GM08714 (cell line): ENCODE results near the gene SPRED3.
"Not testable (repeated sequence)": the region's sequence is repeated elsewhere in the genome, so short reads cannot be mapped to it uniquely, and the experiment has no call there.

ENCODE experiments used
- H3K4me3 ChIP-seq: fragments of 200-500 bp; sonication (Bioruptor generic); 2 replicates; pipeline ENCODE4 v1.5.1; 2014; ENCODE audit warnings: mild to moderate bottlenecking, low read length, inconsistent platforms
- ZNF274 ChIP-seq: IDR thresholded peaks from 2 replicates; pipeline ENCODE4 v1.6.1; 2012; ENCODE audit warnings: mild to moderate bottlenecking, low read depth, low read length

The SPRED3 gene

DNA sequence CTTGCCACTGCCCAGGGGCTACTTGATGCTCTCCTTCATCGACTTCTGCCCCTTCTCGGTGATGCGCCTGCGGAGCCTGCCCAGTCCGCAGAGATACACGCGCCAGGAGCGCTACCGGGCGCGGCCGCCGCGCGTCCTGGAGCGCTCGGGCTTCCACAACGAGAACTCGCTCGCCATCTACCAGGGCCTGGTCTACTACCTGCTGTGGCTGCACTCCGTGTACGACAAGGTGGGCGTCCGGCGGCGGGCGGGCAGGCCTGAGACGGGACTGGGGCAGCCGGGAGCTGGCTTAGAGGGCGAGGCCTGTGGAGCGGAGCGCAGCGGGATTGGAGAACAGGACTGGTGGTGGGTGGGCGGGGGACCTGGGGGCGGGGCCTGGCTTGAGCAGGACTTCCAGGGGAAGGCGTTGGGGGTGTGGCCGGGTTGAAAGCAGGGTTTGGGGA lies 26.8 kb upstream of the SPRED3 start:
- no peak for TF ChIP-seq ZNF274
- H3K4me3 ChIP-seq = peak overlapping the region; percentile 63

DNA sequence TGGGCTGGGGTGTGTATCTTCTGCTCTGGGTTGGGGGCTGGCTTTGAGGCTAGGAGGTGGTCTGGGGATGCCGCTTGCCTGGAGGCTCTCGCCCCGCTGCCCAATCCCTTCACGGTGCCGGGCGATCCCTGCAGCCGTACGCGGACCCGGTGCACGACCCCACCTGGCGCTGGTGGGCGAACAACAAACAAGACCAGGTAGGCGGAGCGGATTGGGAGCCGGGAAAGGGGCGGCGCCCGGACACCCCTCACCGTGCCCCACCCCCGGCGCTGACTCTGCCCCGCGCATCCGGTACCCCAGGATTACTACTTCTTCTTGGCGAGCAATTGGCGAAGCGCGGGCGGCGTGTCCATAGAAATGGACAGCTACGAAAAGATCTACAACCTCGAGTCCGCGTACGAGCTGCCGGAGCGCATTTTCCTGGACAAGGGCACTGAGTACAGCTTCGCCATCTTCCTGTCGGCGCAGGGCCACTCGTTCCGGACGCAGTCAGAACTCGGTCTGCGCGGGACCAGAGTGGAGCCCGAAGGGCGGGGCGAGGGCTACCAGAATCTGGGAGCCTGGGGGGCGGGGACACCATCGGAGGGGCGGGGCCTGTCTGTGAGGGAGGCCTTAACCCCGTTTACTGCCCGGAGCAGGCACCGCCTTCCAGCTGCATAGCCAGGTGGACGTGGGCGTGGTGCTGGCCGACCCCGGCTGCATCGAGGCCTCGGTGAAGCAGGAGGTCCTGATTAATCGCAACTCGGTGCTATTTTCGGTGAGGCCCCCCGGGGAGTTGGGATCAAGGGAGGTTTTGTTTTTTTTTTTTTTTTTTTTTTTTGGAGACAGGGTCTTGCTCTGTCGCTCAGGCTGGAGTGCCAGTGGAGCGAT lies 26.2 kb upstream of the SPRED3 start:
- TF ChIP-seq ZNF274 = no peak

DNA sequence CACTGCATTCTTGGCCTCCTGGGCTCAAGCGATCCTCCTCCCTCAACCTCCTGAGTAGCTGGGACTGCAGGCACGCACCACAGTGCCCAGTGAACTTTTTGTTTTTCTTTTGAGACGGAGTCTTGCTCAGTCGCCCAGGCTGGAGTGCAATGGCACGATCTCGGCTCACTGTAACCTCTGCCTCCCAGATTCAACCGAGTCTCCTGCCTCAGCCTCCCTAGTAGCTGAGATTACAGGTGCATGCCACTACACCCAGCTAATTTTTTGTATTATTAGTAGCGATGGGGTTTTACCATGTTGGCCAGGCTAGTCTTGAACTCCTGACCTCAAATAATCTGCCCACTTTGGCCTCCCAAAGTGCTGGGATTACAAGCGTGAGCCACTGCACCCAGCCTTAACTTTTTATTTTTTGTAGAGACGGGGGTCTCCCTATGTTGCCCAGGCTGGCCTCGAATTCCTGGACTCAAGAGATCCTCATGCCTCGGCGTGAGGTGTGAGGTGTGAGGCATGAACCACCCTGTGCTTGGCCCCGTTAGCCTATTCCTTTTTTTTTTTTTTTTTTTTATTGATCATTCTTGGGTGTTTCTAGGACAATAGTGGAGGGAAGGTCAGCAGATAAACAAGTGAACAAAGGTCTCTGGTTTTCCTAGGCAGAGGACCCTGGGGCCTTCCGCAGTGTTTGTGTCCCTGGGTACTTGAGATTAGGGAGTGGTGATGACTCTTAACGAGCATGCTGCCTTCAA lies 25.4 kb upstream of the SPRED3 start:
- not testable (repeated sequence) for H3K4me3 ChIP-seq

More for the DNA sequence above, 26.2 kb upstream of the SPRED3 start:
- peak overlapping the region; percentile 63 for H3K4me3 ChIP-seq

DNA sequence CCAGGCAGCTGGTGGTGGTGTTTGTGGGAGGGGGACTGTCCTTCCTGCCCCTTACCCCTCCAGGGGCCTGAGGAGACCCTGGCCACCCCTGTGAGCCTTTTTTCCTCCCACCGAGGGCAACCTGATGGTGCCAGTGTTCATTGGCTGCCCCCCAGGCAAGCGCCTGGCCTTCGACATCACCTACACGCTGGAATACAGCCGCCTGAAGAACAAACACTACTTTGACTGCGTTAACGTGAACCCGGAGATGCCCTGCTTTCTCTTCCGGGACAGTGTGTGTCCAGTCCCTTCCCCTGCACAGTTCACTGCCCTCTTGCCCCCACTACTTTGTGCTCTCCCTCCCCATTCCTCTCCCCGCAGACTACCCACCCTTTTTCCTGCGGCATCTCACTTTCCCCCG lies 21.5 kb upstream of the SPRED3 start:
- no peak overlapping the region for H3K4me3 ChIP-seq
- TF ChIP-seq ZNF274 = no peak

DNA sequence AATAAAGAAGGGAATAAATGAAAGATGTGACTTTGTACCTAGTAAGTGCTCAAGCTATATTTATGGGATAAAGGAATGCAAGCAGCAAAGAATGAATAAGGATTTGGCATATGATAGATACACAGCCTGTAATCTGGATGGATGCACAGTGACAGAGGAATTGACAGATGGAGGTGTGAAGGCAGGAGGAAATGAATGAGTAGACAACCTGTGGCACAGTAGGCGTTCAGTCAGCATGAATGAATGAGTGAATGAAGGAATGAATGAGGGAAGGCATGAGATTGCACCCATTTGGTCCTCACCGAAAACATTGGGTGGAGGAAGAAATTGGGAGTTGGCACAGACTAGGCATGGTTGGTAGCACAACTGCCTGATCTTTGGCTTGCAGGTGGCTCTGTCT lies 18.9 kb upstream of the SPRED3 start:
- no peak for TF ChIP-seq ZNF274
- no peak overlapping the region for H3K4me3 ChIP-seq

DNA sequence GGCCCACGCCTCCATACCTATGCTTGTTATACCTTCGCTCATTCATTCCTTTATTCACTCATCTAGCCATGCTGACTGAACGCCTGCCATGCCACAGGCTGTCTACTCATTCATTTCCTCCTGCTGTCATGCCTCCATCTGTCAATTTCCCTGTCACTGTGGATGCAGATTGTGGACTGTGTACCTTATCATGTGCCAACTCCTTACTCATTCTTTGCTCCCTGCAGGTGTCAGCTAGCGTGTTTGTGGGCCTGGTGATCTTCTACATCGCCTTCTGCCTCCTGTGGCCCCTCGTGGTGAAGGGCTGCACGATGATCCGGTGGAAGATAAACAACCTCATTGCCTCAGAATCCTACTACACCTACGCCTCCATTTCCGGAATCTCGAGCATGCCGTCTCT lies 18.2 kb upstream of the SPRED3 start:
- no peak overlapping the region for H3K4me3 ChIP-seq
- no peak for TF ChIP-seq ZNF274

DNA sequence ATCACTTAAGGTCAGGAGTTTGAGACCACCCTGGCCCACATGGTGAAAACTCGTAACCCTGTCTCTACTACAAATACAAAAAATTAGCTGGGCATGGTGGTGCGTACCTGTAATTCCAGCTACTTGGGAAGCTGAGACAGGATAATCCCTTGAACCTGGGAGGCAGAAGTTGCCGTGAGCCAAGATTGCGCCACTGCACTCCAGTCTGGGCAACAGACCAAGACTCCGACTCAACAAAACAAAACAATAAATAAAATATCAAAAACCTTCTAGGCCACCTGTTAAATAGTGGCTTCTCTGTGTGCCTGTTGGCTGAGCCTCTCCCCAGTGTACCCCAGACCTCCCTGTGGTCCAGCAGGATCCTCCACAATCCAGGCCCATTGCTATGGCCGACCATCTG lies 17.4 kb upstream of the SPRED3 start:
- H3K4me3 ChIP-seq = no peak overlapping the region
- no peak for TF ChIP-seq ZNF274

DNA sequence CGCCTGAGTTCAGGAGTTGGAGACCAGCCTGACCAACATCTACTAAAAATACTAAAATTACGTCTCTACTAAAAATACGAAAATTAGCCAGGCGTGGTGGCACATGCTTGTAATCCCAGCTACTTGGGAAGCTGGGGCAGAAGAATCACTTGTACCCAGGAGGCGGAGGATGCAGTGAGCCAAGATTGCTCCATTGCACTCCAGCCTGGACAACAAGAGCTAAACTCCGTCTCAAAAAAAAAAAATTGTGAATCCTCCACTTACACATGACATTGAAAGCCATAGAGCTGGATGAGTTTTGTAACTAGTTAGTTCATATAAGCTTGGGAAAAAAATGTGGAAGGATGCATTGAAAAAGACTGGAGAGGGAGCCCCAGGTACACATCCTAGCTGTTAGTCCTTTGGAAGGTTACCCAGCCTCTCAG lies 14.6 kb upstream of the SPRED3 start:
- H3K4me3 ChIP-seq = peak overlapping the region; percentile 41
- TF ChIP-seq ZNF274 = no peak

DNA sequence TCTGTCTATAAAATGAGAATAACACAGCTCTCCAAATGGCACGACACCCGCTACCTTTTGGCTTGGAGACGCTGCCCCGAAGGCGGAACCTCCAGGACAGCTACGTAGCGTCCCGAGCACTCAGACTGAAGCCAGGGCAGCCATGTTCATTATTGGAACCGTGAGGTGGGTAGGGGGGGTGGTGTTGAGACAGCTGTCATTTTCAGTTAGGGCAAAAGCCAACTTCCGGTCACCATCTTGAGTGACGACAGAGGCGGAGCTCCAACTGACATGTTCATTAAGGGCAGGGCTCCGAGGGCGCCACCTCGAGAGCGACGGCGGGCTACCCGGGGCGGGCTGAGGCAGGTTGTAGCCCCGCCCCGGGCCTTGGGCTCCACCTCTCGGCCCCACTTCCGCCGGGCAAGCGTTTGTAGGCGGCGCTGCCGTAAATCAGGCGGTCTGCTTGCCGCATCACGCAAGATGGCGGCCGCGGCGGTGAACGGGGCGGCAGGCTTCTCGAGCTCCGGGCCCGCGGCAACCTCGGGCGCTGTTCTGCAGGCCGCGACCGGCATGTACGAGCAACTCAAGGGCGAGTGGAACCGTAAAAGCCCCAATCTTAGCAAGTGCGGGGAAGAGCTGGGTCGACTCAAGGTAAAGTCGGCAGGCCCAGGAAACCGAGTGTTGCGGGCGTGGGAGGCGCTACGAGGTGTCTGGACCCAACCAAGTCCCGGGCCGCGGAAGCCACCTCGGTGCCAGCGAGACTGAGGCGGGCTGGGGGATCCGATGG lies 14.0 kb upstream of the SPRED3 start, which contains the start of gene PSMD8:
TSS of gene PSMD8 (plus strand) at position 240 of the 766 bp plus-strand sequence. CDS start at position 271, 31 bp downstream.
- no peak for TF ChIP-seq ZNF274

DNA sequence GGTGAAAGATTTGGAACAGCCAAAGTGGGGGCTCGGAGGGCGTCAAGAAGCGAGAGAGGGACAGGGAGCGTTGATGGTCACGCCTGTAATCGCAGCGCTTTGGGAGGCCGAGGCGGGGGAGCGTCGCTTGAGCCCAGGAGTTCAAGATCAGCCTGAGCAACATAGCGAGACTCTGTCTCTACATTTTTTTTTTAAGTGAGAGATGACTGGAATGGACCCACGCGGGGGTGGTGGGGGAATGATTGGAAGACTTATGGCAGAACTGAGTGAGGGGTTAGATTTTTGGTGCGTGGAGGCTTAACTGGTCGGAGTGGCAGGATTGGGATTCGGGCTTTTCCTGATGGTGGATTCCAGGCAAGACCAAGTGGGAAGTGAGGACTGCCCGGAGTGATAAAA lies 13.4 kb upstream of the SPRED3 start:
- no peak for TF ChIP-seq ZNF274

More for the DNA sequence above, 14.0 kb upstream of the SPRED3 start, which contains the start of gene PSMD8:
- peak within 1 kb of the TSS; percentile 96 for H3K4me3 ChIP-seq

DNA sequence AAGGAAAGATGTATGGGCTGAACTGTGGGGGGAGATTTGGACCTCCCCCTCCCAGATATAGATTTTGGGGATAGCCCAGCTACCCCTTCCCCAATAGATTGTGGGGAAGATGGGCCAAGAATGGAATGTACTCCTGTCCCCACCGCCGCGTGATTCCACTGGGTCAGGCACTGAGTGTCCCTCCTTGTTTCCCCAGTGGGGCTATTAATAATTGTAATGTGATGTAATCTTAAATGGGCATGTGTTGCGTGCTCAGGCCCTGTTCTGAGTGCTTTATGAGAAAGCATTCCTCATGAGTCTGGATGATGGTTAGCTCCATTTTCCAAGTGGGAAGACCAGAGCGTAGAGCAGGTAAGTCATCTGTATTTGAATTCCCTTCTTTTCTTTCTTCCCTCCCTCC lies 12.7 kb upstream of the SPRED3 start:
- H3K4me3 ChIP-seq = peak overlapping the region; percentile 96
- TF ChIP-seq ZNF274 = no peak

More for the DNA sequence above, 13.4 kb upstream of the SPRED3 start:
- peak overlapping the region; percentile 96 for H3K4me3 ChIP-seq

DNA sequence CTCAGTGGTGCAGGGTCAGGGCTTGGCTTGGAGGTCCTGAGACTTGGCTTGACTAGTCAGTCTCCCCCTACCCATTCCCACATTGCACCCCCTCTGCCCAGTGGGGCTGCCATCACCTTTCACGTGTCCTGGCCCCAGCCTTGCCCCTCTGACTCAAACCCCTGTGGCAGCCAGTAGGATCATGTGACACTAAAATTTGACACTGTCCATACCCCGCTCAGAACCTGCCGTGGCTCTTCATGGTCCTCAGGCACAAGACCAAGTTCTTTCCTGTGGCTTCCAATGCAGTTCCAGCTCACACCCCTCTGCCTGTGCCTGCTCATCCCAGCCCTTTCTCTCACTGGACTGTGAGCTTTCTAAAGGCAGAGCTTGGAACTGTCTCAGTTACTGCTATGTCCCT lies 11.9 kb upstream of the SPRED3 start:
- H3K4me3 ChIP-seq = no peak overlapping the region
- no peak for TF ChIP-seq ZNF274

DNA sequence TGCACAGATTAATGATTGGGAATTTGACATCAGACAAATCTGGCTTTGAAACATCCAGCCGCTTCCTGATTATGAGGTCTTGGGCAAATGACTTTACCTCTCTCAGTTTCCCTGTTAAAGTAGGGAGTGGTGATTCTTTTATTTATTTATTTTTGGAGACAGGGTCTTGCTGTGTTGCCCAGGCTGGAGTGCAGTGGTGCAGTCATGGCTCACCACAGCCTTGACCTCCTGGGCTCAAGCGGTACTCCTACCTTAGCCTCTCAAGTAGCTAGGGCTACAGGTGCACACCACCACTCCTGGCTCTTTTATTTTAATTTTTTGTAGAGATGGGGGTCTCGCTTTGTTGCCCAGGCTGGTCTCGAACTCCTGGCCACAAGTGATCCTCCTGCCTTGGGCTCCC lies 11.4 kb upstream of the SPRED3 start:
- no peak for TF ChIP-seq ZNF274
- no peak overlapping the region for H3K4me3 ChIP-seq

DNA sequence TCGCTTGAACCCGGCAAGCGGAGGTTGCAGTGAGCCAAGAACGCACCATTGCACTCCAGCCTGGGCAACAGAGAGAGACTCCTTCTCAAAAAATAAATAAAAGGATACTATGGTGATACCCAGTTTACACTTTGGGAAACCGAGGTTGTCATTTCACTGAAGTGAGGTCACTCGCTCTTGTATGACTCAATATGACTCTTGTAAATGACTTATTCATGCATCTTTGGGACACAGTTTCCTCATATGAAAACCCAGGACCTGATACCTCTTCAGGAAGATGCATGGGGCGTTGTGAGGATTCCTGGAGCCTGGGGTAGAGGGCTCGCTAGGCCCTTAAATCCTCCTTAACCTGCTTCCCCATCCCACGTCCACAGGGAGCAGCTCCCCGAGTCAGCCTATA lies 9.6 kb upstream of the SPRED3 start:
- no peak overlapping the region for H3K4me3 ChIP-seq
- no peak for TF ChIP-seq ZNF274
